Ishikawa (cell line): Measurements from ENCODE around the gene NCF2.

Experiments
- USF1 ChIP-seq: IDR thresholded peaks from 2 replicates; pipeline ENCODE4 v1.6.1; 2012
- YY1 ChIP-seq: IDR thresholded peaks from 2 replicates; pipeline ENCODE4 v1.6.1; 2012; ENCODE audit warnings: low read depth

GRCh38 chr1:183548116-183548515, 42.1 kb downstream of the NCF2 start:
- TF ChIP-seq YY1 (no peak), USF1 (no peak)
